ENCODE measurements around the gene ZBTB7C.

DNA sequence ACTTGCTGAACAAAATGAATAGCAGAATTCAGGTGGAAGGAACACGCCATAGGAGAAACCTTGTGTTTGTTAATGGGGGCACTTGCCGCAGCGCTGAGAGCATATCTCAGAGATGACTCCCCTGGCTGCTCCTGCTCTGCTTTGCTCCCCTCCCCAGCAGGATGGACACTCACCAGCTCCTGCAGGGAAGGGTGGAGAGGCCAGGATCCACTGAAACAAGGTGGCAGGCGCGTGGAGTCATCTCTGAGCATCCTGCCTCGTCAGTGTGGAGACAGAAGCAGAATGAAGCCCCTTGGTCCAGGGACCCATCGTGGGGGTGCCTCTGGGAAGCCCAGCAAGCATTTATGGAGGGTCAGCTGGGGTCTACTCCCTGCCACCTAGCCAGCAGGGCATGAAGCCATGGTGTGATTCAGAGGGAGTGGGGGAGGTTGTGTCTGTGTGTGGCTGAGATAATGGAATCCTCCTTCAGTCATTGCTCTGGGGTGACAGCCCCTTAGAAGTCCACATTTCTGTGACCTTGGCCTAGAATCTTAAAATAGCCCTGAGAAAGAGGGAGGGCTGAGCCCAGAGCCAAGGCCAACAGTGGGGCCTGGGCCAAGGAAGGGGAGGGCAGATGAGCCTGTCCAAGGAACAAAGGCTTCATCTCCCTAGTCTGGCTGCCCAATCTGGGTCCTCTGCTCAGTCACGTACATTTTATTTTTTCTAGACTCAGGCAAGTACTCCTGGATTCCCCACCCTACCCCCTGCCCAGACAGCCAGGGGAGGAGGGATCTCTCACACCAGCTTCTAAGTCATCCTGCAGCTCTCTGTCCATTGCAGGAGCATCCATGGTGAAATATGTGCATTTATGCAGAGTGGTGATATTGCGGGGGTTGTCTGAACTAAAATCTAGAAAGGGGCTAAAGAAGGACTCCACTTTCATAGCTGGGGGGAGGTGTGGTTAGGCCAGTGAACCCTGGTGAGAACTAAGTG lies 215.4 kb downstream of the ZBTB7C start:
- TF ChIP-seq, protein P1, sequence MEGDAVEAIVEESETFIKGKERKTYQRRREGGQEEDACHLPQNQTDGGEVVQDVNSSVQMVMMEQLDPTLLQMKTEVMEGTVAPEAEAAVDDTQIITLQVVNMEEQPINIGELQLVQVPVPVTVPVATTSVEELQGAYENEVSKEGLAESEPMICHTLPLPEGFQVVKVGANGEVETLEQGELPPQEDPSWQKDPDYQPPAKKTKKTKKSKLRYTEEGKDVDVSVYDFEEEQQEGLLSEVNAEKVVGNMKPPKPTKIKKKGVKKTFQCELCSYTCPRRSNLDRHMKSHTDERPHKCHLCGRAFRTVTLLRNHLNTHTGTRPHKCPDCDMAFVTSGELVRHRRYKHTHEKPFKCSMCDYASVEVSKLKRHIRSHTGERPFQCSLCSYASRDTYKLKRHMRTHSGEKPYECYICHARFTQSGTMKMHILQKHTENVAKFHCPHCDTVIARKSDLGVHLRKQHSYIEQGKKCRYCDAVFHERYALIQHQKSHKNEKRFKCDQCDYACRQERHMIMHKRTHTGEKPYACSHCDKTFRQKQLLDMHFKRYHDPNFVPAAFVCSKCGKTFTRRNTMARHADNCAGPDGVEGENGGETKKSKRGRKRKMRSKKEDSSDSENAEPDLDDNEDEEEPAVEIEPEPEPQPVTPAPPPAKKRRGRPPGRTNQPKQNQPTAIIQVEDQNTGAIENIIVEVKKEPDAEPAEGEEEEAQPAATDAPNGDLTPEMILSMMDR (IDR thresholded peaks at IDR 0.05; ENCODE audit: low read depth, low read length, missing input control), result no peak
- TF ChIP-seq TAF1 (conservative IDR thresholded peaks at IDR 0.05) (no peak), RAD21 (IDR thresholded peaks at IDR 0.05) (no peak), YY1 (IDR thresholded peaks at IDR 0.05) (no peak), RXRA (IDR thresholded peaks at IDR 0.05) (no peak), SP1 (IDR thresholded peaks at IDR 0.05) (no peak), EGR1 (IDR thresholded peaks at IDR 0.05; ENCODE audit: low read depth in 2 of 2) (no peak), JUND (IDR thresholded peaks at IDR 0.05) (no peak), NR2F2 (IDR thresholded peaks at IDR 0.05) (no peak), GABPA (IDR thresholded peaks at IDR 0.05 in 1 of 2, conservative IDR thresholded peaks at IDR 0.05 in 1 of 2) (no peak)
- TF ChIP-seq, protein P2, sequence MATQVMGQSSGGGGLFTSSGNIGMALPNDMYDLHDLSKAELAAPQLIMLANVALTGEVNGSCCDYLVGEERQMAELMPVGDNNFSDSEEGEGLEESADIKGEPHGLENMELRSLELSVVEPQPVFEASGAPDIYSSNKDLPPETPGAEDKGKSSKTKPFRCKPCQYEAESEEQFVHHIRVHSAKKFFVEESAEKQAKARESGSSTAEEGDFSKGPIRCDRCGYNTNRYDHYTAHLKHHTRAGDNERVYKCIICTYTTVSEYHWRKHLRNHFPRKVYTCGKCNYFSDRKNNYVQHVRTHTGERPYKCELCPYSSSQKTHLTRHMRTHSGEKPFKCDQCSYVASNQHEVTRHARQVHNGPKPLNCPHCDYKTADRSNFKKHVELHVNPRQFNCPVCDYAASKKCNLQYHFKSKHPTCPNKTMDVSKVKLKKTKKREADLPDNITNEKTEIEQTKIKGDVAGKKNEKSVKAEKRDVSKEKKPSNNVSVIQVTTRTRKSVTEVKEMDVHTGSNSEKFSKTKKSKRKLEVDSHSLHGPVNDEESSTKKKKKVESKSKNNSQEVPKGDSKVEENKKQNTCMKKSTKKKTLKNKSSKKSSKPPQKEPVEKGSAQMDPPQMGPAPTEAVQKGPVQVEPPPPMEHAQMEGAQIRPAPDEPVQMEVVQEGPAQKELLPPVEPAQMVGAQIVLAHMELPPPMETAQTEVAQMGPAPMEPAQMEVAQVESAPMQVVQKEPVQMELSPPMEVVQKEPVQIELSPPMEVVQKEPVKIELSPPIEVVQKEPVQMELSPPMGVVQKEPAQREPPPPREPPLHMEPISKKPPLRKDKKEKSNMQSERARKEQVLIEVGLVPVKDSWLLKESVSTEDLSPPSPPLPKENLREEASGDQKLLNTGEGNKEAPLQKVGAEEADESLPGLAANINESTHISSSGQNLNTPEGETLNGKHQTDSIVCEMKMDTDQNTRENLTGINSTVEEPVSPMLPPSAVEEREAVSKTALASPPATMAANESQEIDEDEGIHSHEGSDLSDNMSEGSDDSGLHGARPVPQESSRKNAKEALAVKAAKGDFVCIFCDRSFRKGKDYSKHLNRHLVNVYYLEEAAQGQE (IDR thresholded peaks at IDR 0.05), result no peak
- TF ChIP-seq, protein P3, sequence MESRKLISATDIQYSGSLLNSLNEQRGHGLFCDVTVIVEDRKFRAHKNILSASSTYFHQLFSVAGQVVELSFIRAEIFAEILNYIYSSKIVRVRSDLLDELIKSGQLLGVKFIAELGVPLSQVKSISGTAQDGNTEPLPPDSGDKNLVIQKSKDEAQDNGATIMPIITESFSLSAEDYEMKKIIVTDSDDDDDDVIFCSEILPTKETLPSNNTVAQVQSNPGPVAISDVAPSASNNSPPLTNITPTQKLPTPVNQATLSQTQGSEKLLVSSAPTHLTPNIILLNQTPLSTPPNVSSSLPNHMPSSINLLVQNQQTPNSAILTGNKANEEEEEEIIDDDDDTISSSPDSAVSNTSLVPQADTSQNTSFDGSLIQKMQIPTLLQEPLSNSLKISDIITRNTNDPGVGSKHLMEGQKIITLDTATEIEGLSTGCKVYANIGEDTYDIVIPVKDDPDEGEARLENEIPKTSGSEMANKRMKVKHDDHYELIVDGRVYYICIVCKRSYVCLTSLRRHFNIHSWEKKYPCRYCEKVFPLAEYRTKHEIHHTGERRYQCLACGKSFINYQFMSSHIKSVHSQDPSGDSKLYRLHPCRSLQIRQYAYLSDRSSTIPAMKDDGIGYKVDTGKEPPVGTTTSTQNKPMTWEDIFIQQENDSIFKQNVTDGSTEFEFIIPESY (IDR thresholded peaks at IDR 0.05), result no peak
- TF ChIP-seq, protein P4, sequence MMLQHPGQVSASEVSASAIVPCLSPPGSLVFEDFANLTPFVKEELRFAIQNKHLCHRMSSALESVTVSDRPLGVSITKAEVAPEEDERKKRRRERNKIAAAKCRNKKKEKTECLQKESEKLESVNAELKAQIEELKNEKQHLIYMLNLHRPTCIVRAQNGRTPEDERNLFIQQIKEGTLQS (IDR thresholded peaks at IDR 0.05), result no peak
- TF ChIP-seq, protein P5, sequence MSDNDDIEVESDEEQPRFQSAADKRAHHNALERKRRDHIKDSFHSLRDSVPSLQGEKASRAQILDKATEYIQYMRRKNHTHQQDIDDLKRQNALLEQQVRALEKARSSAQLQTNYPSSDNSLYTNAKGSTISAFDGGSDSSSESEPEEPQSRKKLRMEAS (IDR thresholded peaks at IDR 0.05), result no peak

Data from liver (tissue), 3 donors.